GM19099 (cell line): ENCODE data around the gene POLR1G.

Experiments
- POLR2A ChIP-seq: IDR thresholded peaks from 3 replicates; pipeline ENCODE4 v1.6.1; 2011; ENCODE audit warnings: low read depth; ENCODE audit not compliant: insufficient read length; ENCODE audit errors: extremely low read depth

Gene POLR1G

GRCh38 chr19:45408830-45409556 is 2.5 kb downstream of the POLR1G start:
- TF ChIP-seq POLR2A = no peak

GRCh38 chr19:45409557-45409920 is 3.1 kb downstream of the POLR1G start:
- no peak for TF ChIP-seq POLR2A

DNA sequence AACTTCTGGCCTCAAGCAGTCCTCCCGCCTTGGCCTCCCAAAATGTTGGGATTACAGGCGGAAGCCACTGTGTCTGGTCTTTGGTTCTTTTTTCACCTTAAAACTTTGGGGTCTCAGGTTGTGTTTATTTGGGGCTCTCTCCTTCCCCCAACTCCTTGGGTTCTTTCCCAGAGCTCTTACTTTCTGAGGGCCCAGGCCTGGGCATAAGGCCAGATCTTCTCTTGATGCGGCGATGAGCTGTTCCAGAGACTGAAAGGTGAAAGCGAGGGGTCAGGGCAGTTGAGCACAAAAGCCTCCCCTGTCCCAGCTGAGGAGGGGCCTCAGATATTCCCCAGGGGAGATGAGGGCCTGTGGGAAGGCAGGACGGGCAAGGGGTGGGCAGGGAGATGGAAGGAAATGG is 7.1 kb downstream of the POLR1G start:
- no peak for TF ChIP-seq POLR2A

DNA sequence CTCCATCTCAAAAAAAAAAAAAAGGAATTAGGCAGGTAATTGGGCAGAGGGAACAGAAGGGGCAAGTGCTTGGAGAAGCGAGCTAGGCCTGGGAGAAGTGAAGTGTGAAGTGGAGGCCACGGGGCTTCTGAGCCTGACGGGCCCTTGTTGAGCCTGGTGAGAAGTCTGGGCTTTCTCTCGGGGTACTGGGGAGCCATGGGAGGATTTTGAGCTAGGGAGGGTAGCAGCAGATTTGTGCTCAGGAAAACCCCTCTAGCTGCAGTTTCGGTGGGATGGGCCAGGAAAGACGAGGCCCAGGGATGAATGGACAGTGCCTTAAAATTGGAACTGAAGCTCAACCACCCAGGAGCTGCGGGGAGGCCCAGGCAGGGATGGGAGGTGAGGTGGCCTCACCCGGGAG is 8.0 kb downstream of the POLR1G start:
- no peak for TF ChIP-seq POLR2A

- no peak for TF ChIP-seq POLR2A
Observed at GRCh38 chr19:45417151-45417550, 10.7 kb downstream of the POLR1G start.

GRCh38 chr19:45418802-45419201 is 12.4 kb downstream of the POLR1G start:
- TF ChIP-seq POLR2A = no peak

GRCh38 chr19:45419396-45419795 is 13.0 kb downstream of the POLR1G start:
- TF ChIP-seq POLR2A = peak; percentile 37

- no peak for TF ChIP-seq POLR2A
Observed at GRCh38 chr19:45419895-45420294, 13.5 kb downstream of the POLR1G start.

DNA sequence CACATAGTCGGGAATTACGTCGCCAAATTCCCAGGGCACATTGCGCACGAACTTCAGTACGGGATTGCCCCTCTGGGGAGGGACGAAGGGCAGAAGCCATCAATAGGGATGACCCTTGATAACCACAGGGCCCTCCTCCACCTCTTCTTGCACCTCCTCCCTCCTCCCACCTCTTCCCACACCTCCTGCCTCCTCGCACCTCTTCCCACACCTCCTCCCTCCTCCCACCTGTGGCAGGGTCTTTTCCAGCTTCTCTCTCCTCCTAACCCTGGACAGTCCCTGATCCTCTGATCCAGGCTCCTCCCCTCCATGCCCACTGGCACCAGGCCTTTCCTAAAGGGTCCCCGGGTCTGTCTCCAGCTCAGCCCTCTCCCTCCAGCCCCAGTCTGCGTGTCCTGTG is 13.9 kb downstream of the POLR1G start:
- TF ChIP-seq POLR2A = no peak

GRCh38 chr19:45420871-45421270 is 14.4 kb downstream of the POLR1G start:
- no peak for TF ChIP-seq POLR2A

GRCh38 chr19:45421947-45422498 is 15.6 kb downstream of the POLR1G start:
- no peak for TF ChIP-seq POLR2A

GRCh38 chr19:45423033-45423588 is 16.7 kb downstream of the POLR1G start:
- TF ChIP-seq POLR2A = no peak

- TF ChIP-seq POLR2A = peak; percentile 85
Observed at GRCh38 chr19:45423589-45424190, 17.2 kb downstream of the POLR1G start, which contains the start of gene ERCC1. Gene ERCC1, minus strand, starts transcription at chr19:45423917. Its CDS starts 543 bp downstream, at chr19:45423374.

DNA sequence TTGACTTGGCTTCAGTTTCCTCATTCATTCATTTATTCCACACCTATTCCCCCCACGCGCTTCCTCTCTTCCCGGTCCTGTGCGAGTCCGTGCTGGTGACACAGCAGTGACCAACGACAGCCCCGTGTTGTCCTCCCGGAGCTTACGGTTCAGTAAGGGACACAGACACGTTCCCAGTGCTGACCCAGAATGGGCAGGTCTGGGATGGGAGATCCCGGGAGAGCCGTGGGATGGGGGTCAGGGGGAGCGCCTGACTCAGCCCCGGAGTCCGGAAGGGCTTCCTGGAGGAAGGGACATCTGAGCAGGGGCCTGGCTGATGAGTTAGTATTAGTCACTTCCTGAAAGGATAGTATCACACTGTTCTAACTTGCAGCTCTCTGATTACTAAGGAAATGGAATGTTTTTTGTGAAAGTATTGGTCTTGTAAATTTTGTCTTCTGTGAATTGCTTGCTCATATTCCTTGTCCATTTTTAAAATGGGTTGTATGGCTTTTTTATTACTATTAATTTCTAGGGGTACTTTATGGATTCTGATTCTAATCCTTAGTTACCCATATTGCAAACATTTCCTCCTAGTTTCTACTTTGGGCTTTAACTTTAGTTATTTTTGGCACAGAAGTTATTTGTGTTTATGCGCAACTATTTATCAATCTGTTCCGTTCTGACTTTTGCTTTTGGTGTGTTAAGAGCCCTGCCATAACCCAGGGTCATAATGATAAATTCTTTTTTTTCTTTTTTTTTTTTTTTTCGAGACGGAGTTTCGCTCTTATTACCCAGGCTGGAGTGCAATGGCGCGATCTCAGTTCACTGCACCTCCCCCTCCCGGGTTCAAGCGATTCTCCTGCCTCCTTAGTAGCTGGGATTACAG is 18.0 kb downstream of the POLR1G start:
- no peak for TF ChIP-seq POLR2A
